T-helper 22 cell (primary cell): Measurements from ENCODE around the gene PLA2G5.

Experiments
- DNase-seq: peaks from one replicate; pipeline ENCODE4 v3.0.0-alpha.2; 2020; ENCODE audit warnings: low read depth

The PLA2G5 gene

DNA sequence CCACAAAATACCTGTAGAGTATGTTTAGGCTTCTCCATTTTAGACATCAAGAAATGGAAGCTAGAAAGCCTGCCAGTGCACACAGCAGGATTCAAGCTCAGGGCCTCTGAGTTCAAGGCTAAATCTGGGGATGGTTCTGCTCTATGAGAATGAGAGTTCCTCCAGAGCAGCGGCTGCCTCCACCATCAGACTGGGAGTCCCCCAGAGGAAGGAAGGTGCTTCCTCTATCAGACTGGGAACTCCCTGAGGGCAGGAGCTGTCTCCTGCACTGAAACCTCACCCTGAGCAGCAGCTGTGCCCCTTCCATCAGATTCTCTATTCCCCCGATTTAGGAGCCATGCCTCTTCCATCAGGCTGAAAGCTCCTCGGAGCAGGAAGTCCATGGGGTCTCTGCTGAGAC, 20.1 kb downstream of the PLA2G5 start:
- DNase-seq, result no peak

DNA sequence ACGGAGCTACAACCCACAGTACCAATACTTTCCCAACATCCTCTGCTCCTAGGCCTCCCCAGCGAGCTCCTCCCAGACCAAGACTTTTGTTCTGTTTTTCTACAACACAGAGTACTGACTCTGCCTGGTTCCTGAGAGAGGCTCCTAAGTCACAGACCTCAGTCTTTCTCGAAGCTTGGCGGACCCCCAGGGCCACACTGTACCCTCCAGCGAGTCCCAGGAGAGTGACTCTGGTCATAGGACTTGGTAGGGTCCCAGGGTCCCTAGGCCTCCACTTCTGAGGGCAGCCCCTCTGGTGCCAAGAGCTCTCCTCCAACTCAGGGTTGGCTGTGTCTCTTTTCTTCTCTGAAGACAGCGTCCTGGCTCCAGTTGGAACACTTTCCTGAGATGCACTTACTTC, 20.6 kb downstream of the PLA2G5 start:
- DNase-seq, result no peak

DNA sequence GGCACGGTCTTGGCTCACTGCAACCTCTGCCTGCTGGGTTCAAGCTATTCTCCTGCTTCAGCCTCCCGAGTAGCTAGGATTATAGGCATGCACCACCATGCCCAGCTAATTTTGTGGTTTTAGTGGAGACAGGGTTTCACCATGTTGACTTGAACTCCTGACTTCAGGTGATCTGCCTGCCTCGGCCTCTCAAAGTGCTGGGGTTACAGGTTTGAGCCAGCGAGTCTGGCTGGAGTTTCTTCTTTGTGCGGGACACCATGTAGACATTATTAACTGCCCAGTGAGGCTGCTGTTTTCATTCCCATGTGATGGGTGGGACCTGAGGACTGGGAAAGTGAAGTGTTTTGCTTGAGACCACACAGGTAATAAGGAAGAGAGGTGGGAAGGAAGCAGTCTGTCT, 23.3 kb downstream of the PLA2G5 start:
- DNase-seq, result no peak

DNA sequence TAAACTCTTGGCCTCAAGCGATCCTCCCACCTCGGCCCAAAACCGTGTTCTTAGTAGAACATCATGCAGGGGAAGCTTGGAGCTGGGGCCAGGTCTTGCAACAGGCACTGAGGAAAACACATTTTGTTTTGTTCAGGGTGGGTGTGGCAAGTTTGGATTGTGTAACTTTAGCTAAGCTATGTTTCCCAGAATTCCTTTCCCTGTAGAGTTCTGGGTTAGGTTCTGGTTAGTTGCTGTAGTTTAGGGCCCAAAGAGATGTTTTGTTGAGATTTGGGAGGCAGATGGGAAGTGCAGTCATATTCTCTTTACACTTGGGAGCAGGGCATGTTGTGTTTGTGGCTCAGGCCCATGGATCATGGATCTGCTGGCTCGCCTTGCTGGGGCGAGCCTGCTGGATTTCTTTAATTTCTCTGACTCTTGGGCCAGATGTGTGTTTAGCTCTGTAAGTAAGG, 24.0 kb downstream of the PLA2G5 start:
- DNase-seq, result no peak

DNA sequence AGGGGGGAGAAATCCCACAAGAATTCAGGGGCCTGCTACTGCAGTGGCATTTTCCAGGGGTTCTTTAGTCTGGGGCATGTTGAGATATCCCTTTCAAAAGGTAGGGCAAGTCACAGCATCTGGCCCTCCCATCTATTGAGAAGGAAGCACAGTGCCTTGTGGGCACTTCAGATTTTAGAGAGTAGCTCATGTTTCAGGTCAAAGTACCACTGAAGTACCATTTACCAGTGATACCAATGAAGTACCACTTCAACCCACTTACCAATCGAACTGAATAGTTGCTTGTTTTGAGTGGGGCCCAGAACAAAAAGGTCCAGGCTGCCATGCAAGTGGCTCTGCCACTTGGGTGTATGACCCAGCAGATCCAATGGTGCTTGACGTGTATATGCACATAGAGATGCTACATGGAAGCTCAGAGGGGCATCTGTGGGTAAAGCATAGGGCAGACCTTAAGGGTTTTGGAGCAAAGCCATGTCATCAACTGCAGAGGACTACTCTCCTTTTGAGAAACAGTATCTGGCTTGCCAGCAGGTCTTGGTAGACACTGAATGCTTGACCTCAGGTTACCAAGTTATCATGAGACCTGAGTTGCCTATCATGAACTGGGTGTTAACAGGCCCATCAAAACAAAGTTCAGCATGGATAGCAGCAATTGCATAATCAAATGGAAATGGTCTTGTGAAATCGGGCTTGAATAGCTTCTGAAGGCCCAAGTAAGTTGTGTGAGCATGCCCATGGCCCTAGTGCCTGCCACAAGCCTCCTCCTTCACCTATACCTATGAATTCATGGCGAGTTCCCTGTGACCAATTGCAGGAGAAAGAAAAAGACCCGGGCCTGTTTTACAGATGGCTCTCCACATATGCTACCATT, 25.8 kb downstream of the PLA2G5 start:
- DNase-seq, result no peak

DNA sequence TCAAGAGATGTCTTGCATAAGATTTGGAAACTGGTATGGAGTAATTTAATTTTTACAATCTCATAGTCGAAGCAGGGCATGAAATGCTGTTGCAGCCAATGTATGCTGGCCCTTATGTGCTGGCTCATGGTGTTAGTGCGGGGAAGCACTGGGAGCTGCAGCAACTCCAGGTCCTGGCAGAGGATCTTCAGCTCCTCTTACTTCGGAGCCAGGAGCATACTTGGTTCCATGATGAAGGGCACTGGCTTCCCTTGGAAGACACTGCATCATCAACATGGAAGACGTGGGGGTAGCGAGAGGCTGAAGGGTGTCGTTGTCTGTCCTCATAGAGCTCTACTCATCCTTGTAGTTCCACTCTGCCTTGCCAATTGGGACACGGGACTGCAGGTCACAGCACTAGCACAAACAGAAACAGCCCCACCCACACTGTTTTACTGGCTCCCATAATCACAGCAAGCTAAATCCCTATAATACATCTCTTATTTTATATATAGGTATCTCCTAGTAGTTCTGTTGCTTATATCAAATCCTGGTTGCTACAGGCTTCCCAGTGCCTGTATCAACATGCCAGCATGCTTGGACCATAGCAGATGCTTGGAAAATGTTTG, 26.9 kb downstream of the PLA2G5 start:
- no peak for DNase-seq

DNA sequence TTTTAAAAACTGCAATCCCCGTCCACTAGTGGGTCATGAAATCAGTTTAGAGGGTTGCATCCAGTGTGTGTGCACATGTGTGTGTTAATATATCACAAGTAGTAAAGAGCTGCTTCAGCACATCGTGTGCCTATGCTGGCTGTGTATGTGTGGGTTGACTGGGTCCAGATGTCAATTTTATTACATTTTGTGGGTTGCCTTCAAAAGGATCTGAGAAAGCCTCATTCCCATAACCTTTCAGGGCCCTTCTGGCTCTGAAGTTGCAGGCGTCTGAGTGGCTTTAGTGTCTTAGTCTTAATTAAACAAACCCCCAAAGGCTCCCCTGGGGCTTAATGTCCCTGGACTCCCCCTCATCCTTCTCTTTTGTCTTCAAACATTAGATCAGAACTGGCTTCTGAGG, 29.5 kb downstream of the PLA2G5 start:
- DNase-seq, result no peak

DNA sequence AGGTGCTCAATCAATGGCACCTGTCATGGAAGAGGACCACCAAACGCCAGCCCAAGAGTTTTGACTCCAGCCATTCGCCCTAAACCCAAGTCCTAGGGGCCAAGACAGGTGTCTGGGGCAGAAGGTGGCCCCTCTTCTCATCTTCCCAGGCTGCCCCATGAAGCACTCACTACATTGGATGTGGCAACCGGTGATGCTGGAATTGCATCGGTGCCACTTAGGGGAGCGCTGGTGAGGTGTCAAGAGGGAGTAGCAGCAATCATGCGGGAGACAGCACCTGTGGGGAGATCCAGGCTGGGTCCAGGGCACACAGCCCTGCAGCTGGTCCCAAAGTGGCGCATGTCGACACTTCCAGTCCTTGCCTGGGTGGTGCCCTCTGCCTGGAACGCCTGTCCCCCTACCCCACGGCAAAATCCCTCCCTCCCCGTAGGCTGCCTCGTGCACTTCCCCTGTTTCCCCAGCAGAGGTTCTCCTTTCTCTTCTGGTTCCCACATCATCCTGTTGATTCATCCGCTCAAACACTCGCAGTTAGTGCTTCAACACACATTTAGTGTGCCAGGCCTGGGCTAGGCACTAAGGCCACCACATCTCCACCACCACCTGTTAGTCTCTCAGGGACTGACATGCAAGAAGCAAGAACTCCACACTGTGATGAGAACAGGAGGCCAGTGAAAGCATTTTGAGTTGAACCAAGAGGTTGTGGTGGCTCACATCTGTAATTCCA, 30.8 kb downstream of the PLA2G5 start:
- no peak for DNase-seq

DNA sequence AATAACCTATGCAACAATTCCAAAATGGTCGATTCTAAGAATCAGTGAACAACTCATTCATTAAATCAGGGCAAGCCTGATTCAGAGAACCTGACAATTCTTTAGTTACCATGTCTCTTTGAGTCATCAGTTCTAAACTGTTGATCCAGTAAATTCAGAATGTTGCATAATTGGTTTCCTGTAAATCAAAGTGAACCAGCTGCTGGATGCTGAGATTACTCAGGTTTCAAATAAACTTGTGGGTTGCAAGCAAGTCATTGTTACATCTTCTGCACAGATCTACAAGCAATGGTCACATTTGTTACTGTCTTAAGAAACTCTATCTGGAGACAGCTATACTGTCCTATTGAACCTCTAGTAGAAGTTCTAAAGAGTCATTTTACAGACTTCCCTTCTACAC, 32.9 kb downstream of the PLA2G5 start:
- no peak for DNase-seq

DNA sequence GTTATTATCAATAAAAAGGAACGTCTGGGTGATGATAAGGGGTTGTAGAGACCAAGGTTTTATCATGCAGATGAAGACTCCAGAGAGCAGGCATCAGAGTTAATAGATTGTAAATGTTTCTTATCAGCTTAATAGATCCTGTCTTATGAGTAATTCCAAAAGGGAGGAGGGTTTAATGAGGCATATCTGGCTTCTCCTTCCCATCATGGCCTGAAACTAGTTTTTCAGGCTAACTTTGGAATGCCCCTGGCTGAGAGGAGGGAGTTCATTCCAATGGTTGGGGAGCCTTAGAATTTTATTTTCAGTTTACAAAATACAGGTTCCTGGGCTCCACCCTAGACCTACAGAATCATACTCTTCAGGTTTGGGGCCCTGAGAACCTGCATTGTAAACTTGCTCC, 35.9 kb downstream of the PLA2G5 start:
- no peak for DNase-seq

DNA sequence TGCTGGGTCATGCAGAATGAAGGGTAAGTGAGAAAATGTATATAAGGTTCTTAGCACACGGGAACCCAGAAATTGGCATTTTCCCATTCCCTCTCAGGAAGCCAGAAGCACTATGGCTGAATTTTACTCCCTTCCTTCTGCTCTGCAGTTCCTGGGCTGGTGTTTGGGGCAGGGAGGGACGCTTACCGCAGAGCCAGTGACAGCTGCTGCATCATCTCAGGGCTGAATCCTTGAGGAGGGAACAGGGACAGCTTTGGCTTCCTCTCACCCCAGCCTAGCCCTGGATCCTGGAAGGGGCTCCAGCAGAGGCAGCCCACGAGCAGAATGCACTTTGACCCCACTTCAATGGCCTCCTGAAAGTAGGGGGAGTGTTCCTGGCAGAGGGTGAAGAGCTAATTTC, 37.4 kb downstream of the PLA2G5 start:
- no peak for DNase-seq

DNA sequence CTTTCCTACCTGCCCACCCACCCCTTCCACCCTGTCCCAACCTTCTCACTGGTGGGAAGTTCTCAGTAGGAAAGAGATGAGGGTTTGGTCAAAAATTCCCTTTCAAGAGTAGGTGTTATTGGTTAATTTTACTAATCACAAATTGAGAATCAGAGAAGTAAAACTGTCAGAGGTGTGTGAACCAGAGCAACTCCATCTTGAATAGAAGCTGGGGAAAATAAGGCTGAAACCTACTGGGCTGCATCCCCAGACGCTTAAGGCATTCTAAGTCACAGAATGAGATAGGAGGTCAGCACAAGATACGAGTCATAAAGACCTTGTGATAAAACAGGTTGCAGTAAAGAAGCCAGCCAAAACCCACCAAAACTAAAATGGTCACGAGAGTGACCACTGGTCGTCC, 37.8 kb downstream of the PLA2G5 start:
- DNase-seq, result no peak

DNA sequence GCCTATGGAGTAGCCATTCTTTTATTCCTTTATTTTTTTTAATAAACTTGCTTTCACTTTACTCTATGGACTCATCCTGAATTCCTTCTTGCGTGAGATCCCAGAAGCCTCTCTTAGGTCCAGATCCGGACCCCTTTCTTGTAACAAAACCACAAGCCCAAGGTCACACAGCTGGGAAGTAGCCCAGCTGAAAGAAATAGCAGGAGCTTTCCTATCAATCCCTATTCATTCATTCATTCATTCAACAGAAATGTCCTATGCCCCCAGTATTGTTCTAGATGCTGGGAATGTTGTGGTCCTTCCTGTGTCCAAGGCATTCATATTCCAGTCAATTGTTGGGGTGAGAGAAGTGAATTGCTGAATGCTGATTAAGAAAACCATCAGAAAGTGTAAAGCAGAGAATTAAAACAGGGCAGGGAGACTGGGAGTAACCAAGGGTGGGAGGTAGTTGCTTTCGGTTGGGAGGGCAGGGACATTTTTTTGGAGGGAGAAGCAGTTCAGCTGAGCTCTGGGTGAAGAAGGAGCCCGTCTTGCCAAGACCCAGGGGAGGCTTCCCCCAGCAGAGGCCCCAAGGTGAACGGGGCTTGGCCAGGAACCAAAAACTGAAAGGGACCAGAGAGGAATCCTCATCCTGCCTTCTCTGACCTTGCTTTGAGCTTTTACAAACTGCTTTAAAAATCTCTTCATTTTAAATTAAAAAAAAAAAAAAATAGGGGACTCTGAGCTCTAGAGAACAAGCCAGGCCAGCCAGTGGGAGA, 38.6 kb downstream of the PLA2G5 start:
- no peak for DNase-seq

DNA sequence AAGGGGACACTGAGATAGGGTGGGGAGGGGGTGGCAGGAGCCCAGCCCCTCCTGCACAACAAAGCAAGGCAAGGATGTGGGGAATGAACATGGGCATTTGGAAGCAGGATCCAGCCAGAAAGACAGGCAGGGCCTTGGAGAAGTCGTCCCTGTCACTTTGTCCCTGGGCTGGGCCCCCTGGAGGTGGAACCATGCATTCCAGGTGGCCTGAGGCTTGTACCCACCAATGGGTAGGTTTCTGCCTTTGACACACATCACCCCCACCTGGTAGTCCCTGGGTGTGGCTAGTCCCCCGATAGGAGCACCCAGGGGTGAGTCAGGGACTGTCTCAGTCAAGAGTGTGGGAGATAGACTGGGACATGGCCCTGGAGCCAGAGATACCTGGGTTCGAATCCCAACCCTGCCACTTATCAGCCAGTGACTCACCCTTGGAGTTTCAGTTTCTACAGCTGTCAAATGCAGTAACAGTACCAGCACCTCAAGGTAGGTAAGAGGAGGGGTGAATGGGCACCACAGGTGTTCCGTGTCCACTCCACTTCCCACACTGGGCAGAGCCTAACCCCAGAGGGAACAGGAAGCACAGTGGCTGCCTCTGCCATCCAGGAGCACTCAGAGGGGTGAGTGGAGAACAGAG, 39.3 kb downstream of the PLA2G5 start:
- no peak for DNase-seq

DNA sequence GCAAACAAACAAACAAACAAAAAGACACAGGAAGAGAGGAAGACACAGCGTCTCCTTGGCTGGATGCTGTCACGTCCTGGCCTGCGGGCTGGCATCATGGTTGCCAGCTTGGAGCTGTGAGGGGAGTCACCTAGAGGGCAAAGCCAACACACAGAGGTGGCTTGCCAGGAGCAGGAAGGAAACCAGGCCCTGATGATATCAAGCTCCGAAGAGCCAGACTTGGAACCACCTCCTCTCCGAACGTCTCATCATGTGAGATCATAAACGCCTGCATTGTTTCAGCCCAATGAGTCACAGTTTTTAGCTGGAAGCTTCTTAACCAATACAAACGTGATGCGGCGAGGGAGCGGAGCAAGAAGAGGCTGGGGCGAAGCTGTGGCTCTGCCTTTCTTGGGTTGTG, 40.7 kb downstream of the PLA2G5 start:
- DNase-seq, result no peak

DNA sequence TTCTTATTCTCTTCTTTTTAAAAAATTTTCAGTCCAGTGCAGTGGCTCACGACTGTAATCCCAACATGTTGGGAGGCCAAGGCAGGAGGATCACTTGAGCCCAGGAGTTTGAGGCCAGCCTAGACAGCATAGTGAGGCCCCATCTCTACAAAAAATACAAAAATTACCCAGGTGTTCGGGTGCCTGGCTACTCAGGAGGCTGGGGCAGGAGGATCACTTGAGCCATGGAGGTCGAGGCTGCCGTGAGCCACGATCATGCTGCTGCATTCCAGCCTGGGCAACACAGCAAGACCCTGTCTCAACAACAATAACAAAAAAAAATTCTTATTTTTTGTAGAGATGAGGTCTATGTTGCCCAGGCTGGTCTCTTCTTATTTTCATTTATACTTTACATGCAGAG, 41.5 kb downstream of the PLA2G5 start:
- DNase-seq, result no peak

DNA sequence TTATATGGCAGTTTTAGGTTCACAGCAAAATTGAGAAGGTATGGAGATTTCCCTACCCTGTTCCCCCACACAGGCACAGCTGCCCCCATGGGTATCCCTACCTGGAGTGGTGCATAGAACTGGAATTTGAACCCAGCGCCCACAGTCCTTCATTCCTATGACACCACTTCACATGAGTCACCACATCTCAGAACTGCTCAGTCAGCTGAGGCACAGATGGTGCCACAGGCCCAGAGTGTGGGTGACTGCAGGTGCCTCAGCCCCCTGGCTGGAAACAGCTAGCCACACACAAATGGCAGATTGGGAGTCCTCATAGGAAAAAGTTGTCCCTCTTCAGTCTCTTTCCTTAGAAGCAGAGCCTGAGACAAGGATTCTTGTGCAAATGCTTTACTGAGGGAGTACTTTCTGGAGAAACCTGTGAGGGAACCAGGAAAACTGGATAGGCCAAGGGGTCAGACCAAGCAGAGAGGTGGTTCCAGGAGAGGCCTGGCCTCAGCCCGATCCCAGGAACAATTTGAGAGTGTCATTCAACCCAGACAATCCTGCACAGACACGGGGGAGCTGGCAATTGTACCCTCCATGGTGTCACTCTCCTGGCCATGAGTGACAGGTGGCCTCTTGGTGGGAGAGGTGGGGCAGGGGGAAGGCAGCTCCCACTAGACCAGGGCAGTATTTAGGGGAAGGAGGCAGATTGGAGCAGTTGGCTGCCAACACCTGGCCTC, 42.4 kb downstream of the PLA2G5 start:
- DNase-seq, result no peak

DNA sequence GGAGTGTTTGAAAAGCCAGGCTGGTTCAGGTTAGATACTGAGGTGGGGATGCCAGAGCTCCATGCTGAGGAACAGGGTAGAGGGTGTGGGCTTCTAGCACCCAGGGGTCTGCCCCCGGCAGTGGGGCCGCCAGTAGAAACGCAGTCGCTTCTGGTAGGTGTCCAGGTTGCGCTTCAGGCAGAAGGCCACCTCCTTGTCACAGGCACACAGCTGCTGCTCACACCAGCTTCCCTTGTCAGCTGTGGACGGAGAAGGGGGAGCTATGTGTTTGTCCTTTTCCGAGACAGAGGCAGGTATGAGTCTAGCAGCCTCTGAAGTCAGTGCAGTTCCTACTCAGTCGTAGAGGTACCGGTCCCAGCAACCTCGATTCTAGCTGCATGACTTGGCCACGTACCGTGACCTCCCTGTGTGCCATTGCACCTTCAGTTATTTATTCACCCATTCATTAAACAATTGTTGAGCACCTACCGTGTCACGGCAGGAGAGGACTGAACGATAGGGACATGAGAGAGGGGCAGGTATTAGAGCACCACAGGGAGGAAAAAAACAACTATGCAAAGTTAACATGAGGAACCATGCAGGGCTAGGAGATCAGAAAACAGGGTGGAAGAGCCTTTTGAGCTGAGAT, 44.1 kb downstream of the PLA2G5 start:
- no peak for DNase-seq

DNA sequence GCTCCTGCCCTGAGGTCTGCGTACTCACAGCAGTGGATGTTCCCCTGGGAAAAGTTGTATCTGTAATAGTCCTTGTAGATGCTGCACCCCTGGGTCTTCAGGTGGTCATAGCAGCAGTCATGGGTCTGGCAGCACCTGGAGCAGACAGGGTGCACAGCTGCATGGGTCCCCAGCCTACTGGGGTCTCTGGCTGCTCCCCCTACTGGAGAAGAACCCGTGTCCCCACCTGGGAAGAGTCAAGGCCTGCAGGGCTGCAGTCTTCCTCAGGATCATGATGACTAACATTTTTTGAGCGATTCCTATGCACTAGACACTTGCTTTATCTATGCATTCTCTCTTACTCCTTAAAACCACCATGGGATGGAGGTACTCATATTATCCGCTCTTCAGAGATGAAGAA, 45.5 kb downstream of the PLA2G5 start:
- DNase-seq, result no peak

DNA sequence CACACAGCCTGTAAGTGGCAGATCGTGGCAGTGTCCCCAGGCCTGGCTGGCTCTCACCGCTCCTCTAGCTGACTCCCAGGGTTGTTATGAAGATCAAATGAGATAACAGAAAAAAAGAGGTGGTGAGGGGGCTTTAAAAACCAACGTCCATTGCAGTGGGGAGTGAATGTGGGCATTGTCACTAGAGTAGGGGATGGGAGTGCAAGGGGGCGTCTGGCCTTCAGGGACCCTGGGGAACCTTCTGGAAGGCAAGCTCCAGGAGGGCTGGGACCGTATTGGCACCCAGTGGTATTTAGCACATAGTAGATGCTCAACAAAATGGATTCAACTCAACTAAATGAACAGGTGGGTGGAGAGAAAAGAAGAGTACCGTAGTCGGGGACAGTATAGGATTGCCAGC, 45.9 kb downstream of the PLA2G5 start:
- no peak for DNase-seq

DNA sequence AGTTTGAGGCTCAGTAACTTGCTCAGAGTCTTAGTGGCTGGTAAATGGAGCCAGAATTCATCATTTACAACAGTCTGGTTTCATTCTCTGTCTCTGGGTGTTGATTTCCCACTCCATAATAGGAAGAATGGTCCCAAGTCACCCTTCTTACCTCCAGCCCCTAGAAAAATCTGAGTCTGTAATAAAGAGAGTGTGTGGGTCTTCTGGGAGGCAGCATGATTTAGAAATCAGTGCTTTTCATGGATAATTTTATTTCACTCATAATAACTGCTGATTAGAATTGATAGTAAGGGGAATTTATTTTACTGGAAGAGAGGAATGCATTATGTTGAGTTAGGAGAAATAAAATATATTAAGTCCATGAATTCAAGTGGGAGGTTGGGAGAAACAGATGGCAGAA, 47.2 kb downstream of the PLA2G5 start:
- no peak for DNase-seq
